Putamen (tissue), 1 donor: ENCODE data around the gene ZNF14.
"Not testable (repeated sequence)": the region's sequence is repeated elsewhere in the genome, so short reads cannot be mapped to it uniquely, and the experiment has no call there.

Experiments used
- DNase-seq: peaks from one replicate; pipeline ENCODE4 v3.0.0-alpha.2; 2016; ENCODE audit warnings: low spot score

Gene ZNF14

GRCh38 chr19:19746286-19747213, 13.6 kb upstream of the ZNF14 start:
- DNase-seq = no peak

- DNase-seq = no peak
These were observed 12.8 kb upstream of the ZNF14 start for GRCh38 chr19:19745496-19746285.

GRCh38 chr19:19744641-19745040, 11.7 kb upstream of the ZNF14 start:
- DNase-seq = no peak

GRCh38 chr19:19743921-19744320, 11.0 kb upstream of the ZNF14 start:
- not testable (repeated sequence) for DNase-seq

- no peak for DNase-seq
These were observed 10.3 kb upstream of the ZNF14 start for GRCh38 chr19:19743176-19743575.

GRCh38 chr19:19742773-19743172, 9.9 kb upstream of the ZNF14 start:
- no peak for DNase-seq

- DNase-seq = no peak
These were observed 8.3 kb upstream of the ZNF14 start for GRCh38 chr19:19741184-19741583.

GRCh38 chr19:19740755-19741154, 7.8 kb upstream of the ZNF14 start:
- DNase-seq = no peak

- no peak for DNase-seq
These were observed 5.7 kb upstream of the ZNF14 start for GRCh38 chr19:19738564-19738963.

- DNase-seq = no peak
These were observed 4.8 kb upstream of the ZNF14 start for GRCh38 chr19:19737559-19738332.

- DNase-seq = no peak
These were observed 11.0 kb downstream of the ZNF14 start for GRCh38 chr19:19721896-19722295.

GRCh38 chr19:19719798-19720197, 13.1 kb downstream of the ZNF14 start:
- DNase-seq = no peak

- no peak for DNase-seq
These were observed 20.7 kb downstream of the ZNF14 start for GRCh38 chr19:19711934-19712828.

GRCh38 chr19:19711306-19711933, 21.5 kb downstream of the ZNF14 start:
- no peak for DNase-seq

- DNase-seq = no peak
These were observed 22.4 kb downstream of the ZNF14 start for GRCh38 chr19:19710506-19710905.

GRCh38 chr19:19704836-19705235, 28.1 kb downstream of the ZNF14 start:
- no peak for DNase-seq

GRCh38 chr19:19700493-19700892, 32.4 kb downstream of the ZNF14 start:
- not testable (repeated sequence) for DNase-seq

GRCh38 chr19:19697589-19697988, 35.3 kb downstream of the ZNF14 start:
- no peak for DNase-seq

- no peak for DNase-seq
These were observed 36.5 kb downstream of the ZNF14 start for GRCh38 chr19:19696386-19696785.

- no peak for DNase-seq
These were observed 41.2 kb downstream of the ZNF14 start for GRCh38 chr19:19691683-19692082.

- not testable (repeated sequence) for DNase-seq
These were observed 43.9 kb downstream of the ZNF14 start for GRCh38 chr19:19689023-19689422.
